Calu3 (cell line): ENCODE measurements around the gene MUCL3. TPM values are rescaled to one million over a fixed set of nuclear protein-coding genes. Genes with fewer than 3 reads are reported as not detected.
A peak's percentile ranks its signal among the peaks of the same experiment; 100 is the strongest.

Experiments used
- BruUV-seq: library from RNA; stranded (reverse); fragments of 400-500 nt; replicated peaks from 2 replicates; lab custom pipeline; 2021; lab: Mats Ljungman, UMichigan
- CTCF ChIA-PET: fragments of 300-600 bp; sonication (Branson Sonifier 250); formaldehyde crosslinking; loops from one replicate; lab custom pipeline; 2022; ENCODE audit warnings: antibody characterized with exemption; lab: Charles Lee
- DNase-seq: peaks from one replicate; pipeline ENCODE4 v3.0.0; 2022
- H3K27ac Mint-ChIP-seq: one replicate; pipeline ENCODE4 v1.8.0; 2022; ENCODE audit warnings: mixed read lengths; ENCODE audit not compliant: unreplicated experiment
- H3K27me3 Mint-ChIP-seq: one replicate; pipeline ENCODE4 v1.8.0; 2022; ENCODE audit warnings: mixed read lengths; ENCODE audit not compliant: unreplicated experiment
- H3K36me3 Mint-ChIP-seq: one replicate; pipeline ENCODE4 v1.8.0; 2022; ENCODE audit warnings: mild to moderate bottlenecking, moderate library complexity, mixed read lengths; ENCODE audit not compliant: insufficient read depth, unreplicated experiment
- H3K4me1 Mint-ChIP-seq: one replicate; pipeline ENCODE4 v1.8.0; 2022; ENCODE audit warnings: mild to moderate bottlenecking, low read depth, mixed read lengths; ENCODE audit not compliant: unreplicated experiment
- H3K4me3 Mint-ChIP-seq: one replicate; pipeline ENCODE4 v1.8.0; 2022; ENCODE audit warnings: mild to moderate bottlenecking, low read depth, moderate library complexity, mixed read lengths; ENCODE audit not compliant: unreplicated experiment
- H3K9me3 Mint-ChIP-seq: one replicate; pipeline ENCODE4 v1.8.0; 2022; ENCODE audit warnings: low read depth, mixed read lengths; ENCODE audit not compliant: unreplicated experiment
- CTCF ChIP-seq: fragments of 200-600 bp; IDR thresholded peaks from one replicate; pipeline ENCODE4 v1.8.0; 2022; ENCODE audit warnings: antibody characterized with exemption; ENCODE audit not compliant: unreplicated experiment
- intact Hi-C: fragments of 100-400 bp; cut with micrococcal nuclease; formaldehyde crosslinking; loops from one replicate; pipeline ENCODE4 v1.10.0; 2022; ENCODE audit not compliant: unreplicated experiment
- total RNA-seq: library from RNA; stranded (reverse); gene quantifications from 2 replicates; pipeline ENCODE4 v1.2.3, GENCODE V29; 2022

Gene MUCL3
- total RNA-seq, 1 experiment from 2014 or later: 0.07 TPM

- Mint-ChIP-seq H3K27ac (no peak overlapping the region), H3K36me3 (peaks cover 27% of the 10 kb centered on the region), H3K27me3 (no peaks in the 10 kb centered on the region), H3K4me3 (no peak overlapping the region), H3K9me3 (peaks cover 8% of the 10 kb centered on the region), H3K4me1 (peaks cover 36% of the 10 kb centered on the region)
- intact Hi-C loops: loop anchor here (10.0 kb wide), 1 partner anchor 67 kb away; the partner anchor contains the start of gene SFTA2
- BruUV-seq: no TSS peak
- no peak for TF ChIP-seq CTCF
- CTCF ChIA-PET: no interaction called here
- DNase-seq: no peak
These were observed 60.6 kb downstream of the MUCL3 start for GRCh38 chr6:31001281-31001888.

- Mint-ChIP-seq H3K27me3 (no peaks in the 10 kb centered on the region), H3K4me3 (no peak overlapping the region), H3K4me1 (peaks cover 45% of the 10 kb centered on the region), H3K27ac (peak overlapping the region; percentile 11), H3K36me3 (peaks cover 31% of the 10 kb centered on the region), H3K9me3 (peaks cover 8% of the 10 kb centered on the region)
- no peak for DNase-seq
- TF ChIP-seq CTCF: no peak
- no TSS peak for BruUV-seq
- CTCF ChIA-PET: interaction anchor here (1.3 to 2.1 kb wide), 2 partner anchors 11 to 13 kb away, joined by 3 to 8 read pairs; no protein-coding TSS in a partner anchor
- intact Hi-C loops: loop anchor here (10.0 kb wide), 1 partner anchor 68 kb away; the partner anchor contains the start of gene SFTA2
These were observed 61.7 kb downstream of the MUCL3 start for GRCh38 chr6:31002471-31002870.

Other genes starting within 250 kb of the MUCL3 start
- gene NRM, start 250.0 kb upstream of the MUCL3 start, total RNA-seq: 22.8 and 30.2 TPM in 2 replicates
- 62.4 and 66.6 TPM in 2 replicates for gene MDC1, start 223.7 kb upstream of the MUCL3 start, total RNA-seq
- gene TUBB, start 220.6 kb upstream of the MUCL3 start, total RNA-seq: 967 and 1,123 TPM in 2 replicates
- gene FLOT1, start 198.3 kb upstream of the MUCL3 start, total RNA-seq: 240 and 243 TPM in 2 replicates
- gene IER3, start 196.4 kb upstream of the MUCL3 start, total RNA-seq: 270 and 458 TPM in 2 replicates
- gene DDR1, start 56.5 kb upstream of the MUCL3 start, total RNA-seq: 489 and 580 TPM in 2 replicates
- gene GTF2H4, start 32.8 kb upstream of the MUCL3 start, total RNA-seq: 70.5 and 80.0 TPM in 2 replicates
- gene VARS2, start 26.7 kb upstream of the MUCL3 start, total RNA-seq: 33.0 and 34.2 TPM in 2 replicates
- 184 and 246 TPM in 2 replicates for gene SFTA2, start 8.8 kb upstream of the MUCL3 start, total RNA-seq
- gene MUC21, start 42.7 kb downstream of the MUCL3 start, total RNA-seq: not detected in 2 replicates
- gene MUC22, start 69.5 kb downstream of the MUCL3 start, total RNA-seq: not detected in 2 replicates
- not detected in 2 replicates for gene C6orf15, start 171.6 kb downstream of the MUCL3 start, total RNA-seq
- gene PSORS1C1, start 173.8 kb downstream of the MUCL3 start, total RNA-seq: 9.4 and 11.0 TPM in 2 replicates
- gene CDSN, start 179.5 kb downstream of the MUCL3 start, total RNA-seq: 0.35 and 0.42 TPM in 2 replicates
- gene PSORS1C2, start 198.1 kb downstream of the MUCL3 start, total RNA-seq: not detected in 2 replicates
- 95.2 and 105 TPM in 2 replicates for gene CCHCR1, start 216.8 kb downstream of the MUCL3 start, total RNA-seq
- 43.2 and 49.5 TPM in 2 replicates for gene TCF19, start 217.6 kb downstream of the MUCL3 start, total RNA-seq
- 25.7 and 32.7 TPM in 2 replicates for gene POU5F1, start 229.7 kb downstream of the MUCL3 start, total RNA-seq